Ecto neural progenitor cell (in vitro differentiated cells): ENCODE results near the gene WDR7.

Source experiments
- DNase-seq: peaks from one replicate; pipeline ENCODE4 v3.0.0-alpha.2; 2018; ENCODE audit warnings: low spot score

Gene WDR7

GRCh38 chr18:56804395-56804794, 153.2 kb downstream of the WDR7 start:
- DNase-seq: no peak

- DNase-seq: no peak
Measured at GRCh38 chr18:56807901-56808300, 156.7 kb downstream of the WDR7 start.

- no peak for DNase-seq
Measured at GRCh38 chr18:56812674-56813073, 161.5 kb downstream of the WDR7 start.

- no peak for DNase-seq
Measured at GRCh38 chr18:56815926-56816325, 164.8 kb downstream of the WDR7 start.

GRCh38 chr18:56823986-56824565, 172.9 kb downstream of the WDR7 start:
- DNase-seq: no peak

GRCh38 chr18:56825321-56825720, 174.2 kb downstream of the WDR7 start:
- no peak for DNase-seq

GRCh38 chr18:56825878-56826277, 174.7 kb downstream of the WDR7 start:
- no peak for DNase-seq

GRCh38 chr18:56831988-56832387, 180.8 kb downstream of the WDR7 start:
- no peak for DNase-seq

- DNase-seq: no peak
Measured at GRCh38 chr18:56835331-56835730, 184.2 kb downstream of the WDR7 start.

GRCh38 chr18:56836173-56836572, 185.0 kb downstream of the WDR7 start:
- no peak for DNase-seq

- no peak for DNase-seq
Measured at GRCh38 chr18:56841836-56842235, 190.7 kb downstream of the WDR7 start.

GRCh38 chr18:56843241-56843640, 192.1 kb downstream of the WDR7 start:
- DNase-seq: no peak

GRCh38 chr18:56844556-56844955, 193.4 kb downstream of the WDR7 start:
- no peak for DNase-seq

GRCh38 chr18:56851774-56852173, 200.6 kb downstream of the WDR7 start:
- no peak for DNase-seq

- no peak for DNase-seq
Measured at GRCh38 chr18:56853961-56854360, 202.8 kb downstream of the WDR7 start.

GRCh38 chr18:56861244-56861643, 210.1 kb downstream of the WDR7 start:
- DNase-seq: no peak

- DNase-seq: no peak
Measured at GRCh38 chr18:56869189-56869777, 218.1 kb downstream of the WDR7 start.

- no peak for DNase-seq
Measured at GRCh38 chr18:56870982-56871381, 219.8 kb downstream of the WDR7 start.

- DNase-seq: no peak
Measured at GRCh38 chr18:56872140-56872539, 221.0 kb downstream of the WDR7 start.

- peak; percentile 50 for DNase-seq
Measured at GRCh38 chr18:56873441-56874140, 222.4 kb downstream of the WDR7 start.

GRCh38 chr18:56878711-56879110, 227.6 kb downstream of the WDR7 start:
- no peak for DNase-seq

GRCh38 chr18:56884511-56884910, 233.4 kb downstream of the WDR7 start:
- DNase-seq: no peak

- DNase-seq: no peak
Measured at GRCh38 chr18:56888978-56889377, 237.8 kb downstream of the WDR7 start.

GRCh38 chr18:56889621-56890020, 238.5 kb downstream of the WDR7 start:
- DNase-seq: no peak
